LNCaP clone FGC (cell line): ENCODE data around the gene SLCO1C1.

Experiments
- DNase-seq: peaks from one replicate; pipeline ENCODE4 v3.0.0-alpha.2; 2011; ENCODE audit warnings: low read depth
- H3K4me3 ChIP-seq: 2 replicates; pipeline ENCODE4 v1.5.1; 2011; ENCODE audit warnings: mild to moderate bottlenecking, low read depth, low read length, control low read depth
- CTCF ChIP-seq: IDR thresholded peaks from 2 replicates; pipeline ENCODE4 v1.5.1; 2012; ENCODE audit warnings: mild to moderate bottlenecking; ENCODE audit not compliant: control insufficient read depth, insufficient read depth; ENCODE audit errors: extremely low read depth

The SLCO1C1 gene

GRCh38 chr12:20792971-20793370 lies 97.8 kb downstream of the SLCO1C1 start:
- no peak for DNase-seq
- H3K4me3 ChIP-seq = no peak overlapping the region
- TF ChIP-seq CTCF = no peak

- peak; percentile 69 for TF ChIP-seq CTCF
- H3K4me3 ChIP-seq = no peak overlapping the region
- peak; percentile 42 for DNase-seq
Observed at GRCh38 chr12:20798554-20798953, 103.4 kb downstream of the SLCO1C1 start.

- no peak for DNase-seq
Observed at GRCh38 chr12:20800160-20800559, 105.0 kb downstream of the SLCO1C1 start.

GRCh38 chr12:20801035-20801434 lies 105.9 kb downstream of the SLCO1C1 start:
- no peak overlapping the region for H3K4me3 ChIP-seq
- no peak for DNase-seq
- TF ChIP-seq CTCF = no peak

More at GRCh38 chr12:20800160-20800559, 105.0 kb downstream of the SLCO1C1 start:
- TF ChIP-seq CTCF = no peak
- H3K4me3 ChIP-seq = no peak overlapping the region
